Esophagus (tissue), 2 donors: ENCODE measurements around the gene DPT. TPM values are rescaled to one million over a fixed set of nuclear protein-coding genes. Genes with fewer than 3 reads are reported as not detected.

Experiments
- H3K27ac ChIP-seq, 2 donors: one replicate each; pipeline ENCODE4 v1.5.1; 2013; ENCODE audit warnings: low read depth in 2 of 2, mild to moderate bottlenecking in 2 of 2, inconsistent platforms in 1 of 2, low read length in 1 of 2, moderate library complexity in 1 of 2
- H3K27me3 ChIP-seq, 2 donors: one replicate each; pipeline ENCODE4 v1.6.1; 2013; ENCODE audit warnings: low read length in 2 of 2, control low read depth in 1 of 2, mild to moderate bottlenecking in 1 of 2; ENCODE audit not compliant: insufficient read depth in 2 of 2, control insufficient read depth in 1 of 2
- H3K36me3 ChIP-seq, 2 donors: one replicate each; pipeline ENCODE4 v1.6.1; 2013; ENCODE audit warnings: low read length in 1 of 2; ENCODE audit not compliant: control insufficient read depth in 2 of 2, insufficient read depth in 2 of 2
- H3K4me1 ChIP-seq, 2 donors: one replicate each; pipeline ENCODE4 v1.6.1; 2013; ENCODE audit warnings: low read length in 1 of 2; ENCODE audit not compliant: control insufficient read depth in 2 of 2, insufficient read depth in 2 of 2
- H3K4me3 ChIP-seq, 2 donors: one replicate each; pipeline ENCODE4 v1.5.1; 2013; ENCODE audit warnings: low read length in 2 of 2, mild to moderate bottlenecking in 2 of 2, low read depth in 1 of 2, moderate library complexity in 1 of 2
- H3K9me3 ChIP-seq, 2 donors: one replicate each; pipeline ENCODE4 v1.6.1; 2013; ENCODE audit warnings: mild to moderate bottlenecking in 2 of 2, low read depth in 1 of 2, low read length in 1 of 2, moderate library complexity in 1 of 2; ENCODE audit not compliant: control insufficient read depth in 2 of 2, insufficient read depth in 1 of 2
- WGBS, 2 donors: extraction: QIAGEN DNeasy Blood & Tissue Kit; methylation state at CpG; one replicate each; pipeline ENCODE4 v1.1.7; 2013; 5-methylcytosine and 5-hydroxymethylcytosine counted together
- polyA plus RNA-seq, 2 donors: library from polyadenylated mRNA; stranded (reverse); fragments of 200-250 nt; gene quantifications; one replicate each; pipeline ENCODE4 v1.2.3, GENCODE V29; 2013
- donor health status: healthy with polysubstance abuse.
- donor health status: Bipolar disorder and iron deficiency.

Gene DPT
- polyA plus RNA-seq, 2 donors: 4.8 TPM

GRCh38 chr1:168693197-168693871 lies 35.7 kb downstream of the DPT start:
- Histone ChIP-seq H3K9me3 (peaks cover 0 to 3% of the 10 kb centered on the region in 2 donors), H3K4me1 (peaks cover 0 to 3% of the 10 kb centered on the region in 2 donors), H3K36me3 (no peaks in the 10 kb centered on the region), H3K4me3 (no peak overlapping the region), H3K27me3 (no peaks in the 10 kb centered on the region), H3K27ac (no peak overlapping the region)
- 70 to 80% methylated on average over 8 of the region's 8 CpGs for WGBS, 2 donors

- peaks cover 0 to 3% of the 10 kb centered on the region in 2 donors for H3K9me3 ChIP-seq
- H3K4me3 ChIP-seq: no peak overlapping the region
- no peak overlapping the region for H3K27ac ChIP-seq
- peaks cover 0 to 3% of the 10 kb centered on the region in 2 donors for H3K4me1 ChIP-seq
- 93 to 95% methylated on average over 3 of the region's 3 CpGs for WGBS, 2 donors
- H3K36me3 ChIP-seq: no peaks in the 10 kb centered on the region
- no peaks in the 10 kb centered on the region for H3K27me3 ChIP-seq
Measured at GRCh38 chr1:168692472-168692871, 36.5 kb downstream of the DPT start.

DNA sequence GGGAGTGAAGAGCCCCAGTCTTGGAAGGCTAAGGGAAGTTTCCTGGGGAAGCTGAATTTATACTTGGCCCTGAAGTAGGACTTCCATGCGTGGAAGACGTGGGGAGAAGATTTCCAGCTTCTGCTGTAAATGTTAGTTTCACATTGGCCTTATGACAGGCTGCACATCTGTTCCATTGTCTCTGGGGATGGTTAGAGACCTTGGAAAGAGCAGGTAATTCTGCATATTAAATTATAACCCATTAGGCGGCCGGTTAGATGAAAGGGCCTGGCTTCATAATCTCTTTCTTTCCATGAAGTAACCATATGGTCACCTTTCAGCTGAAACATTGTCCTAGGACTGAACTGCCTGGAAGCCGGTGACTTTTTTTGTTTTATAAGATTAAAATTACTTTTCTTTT lies 37.5 kb downstream of the DPT start:
- Histone ChIP-seq H3K9me3 (peaks cover 0 to 3% of the 10 kb centered on the region in 2 donors), H3K4me3 (no peak overlapping the region), H3K36me3 (no peaks in the 10 kb centered on the region), H3K4me1 (peaks cover 0 to 3% of the 10 kb centered on the region in 2 donors), H3K27me3 (peaks cover 0 to 3% of the 10 kb centered on the region in 2 donors), H3K27ac (no peak overlapping the region)
- WGBS, 2 donors: 82 to 92% methylated on average over 5 of the region's 5 CpGs

- H3K9me3 ChIP-seq: no peaks in the 10 kb centered on the region
- peaks cover 0 to 3% of the 10 kb centered on the region in 2 donors for H3K27me3 ChIP-seq
- peaks cover 0 to 3% of the 10 kb centered on the region in 2 donors for H3K4me1 ChIP-seq
- no peak overlapping the region for H3K4me3 ChIP-seq
- H3K27ac ChIP-seq: no peak overlapping the region
- no peaks in the 10 kb centered on the region for H3K36me3 ChIP-seq
- 63 to 73% methylated on average over 8 of the region's 8 CpGs for WGBS, 2 donors
Measured at GRCh38 chr1:168689726-168690602, 39.0 kb downstream of the DPT start.

DNA sequence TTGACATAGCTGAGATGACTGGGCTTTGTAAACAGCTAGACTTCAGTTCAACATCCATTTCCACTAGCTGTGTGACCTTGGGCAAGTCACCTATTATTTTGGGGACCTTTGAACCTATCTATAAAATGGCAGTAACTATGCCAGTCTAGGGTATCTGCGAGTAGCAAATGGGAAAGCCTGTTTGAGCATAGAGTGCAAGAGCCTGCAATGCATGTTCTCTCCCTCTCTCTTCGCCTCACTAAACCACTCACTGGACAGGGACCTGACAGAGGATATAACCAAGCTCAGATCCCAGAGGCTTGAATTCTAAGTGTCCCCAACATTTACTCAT lies 39.7 kb downstream of the DPT start:
- Histone ChIP-seq H3K27ac (no peak overlapping the region), H3K4me1 (peaks cover 0 to 3% of the 10 kb centered on the region in 2 donors), H3K4me3 (no peak overlapping the region), H3K9me3 (no peaks in the 10 kb centered on the region), H3K27me3 (peaks cover 0 to 3% of the 10 kb centered on the region in 2 donors), H3K36me3 (no peaks in the 10 kb centered on the region)
- WGBS, 2 donors: 87 to 89% methylated on average over 2 of the region's 2 CpGs

GRCh38 chr1:168688644-168689326 lies 40.2 kb downstream of the DPT start:
- Histone ChIP-seq H3K27ac (no peak overlapping the region), H3K9me3 (no peaks in the 10 kb centered on the region), H3K27me3 (peaks cover 0 to 3% of the 10 kb centered on the region in 2 donors), H3K4me3 (no peak overlapping the region), H3K4me1 (peaks cover 0 to 3% of the 10 kb centered on the region in 2 donors), H3K36me3 (no peaks in the 10 kb centered on the region)
- WGBS, 2 donors: 53 to 58% methylated on average over 5 of the region's 5 CpGs

- Histone ChIP-seq H3K9me3 (no peaks in the 10 kb centered on the region), H3K27ac (no peak overlapping the region), H3K27me3 (peaks cover 0 to 3% of the 10 kb centered on the region in 2 donors), H3K36me3 (no peaks in the 10 kb centered on the region), H3K4me1 (peaks cover 0 to 6% of the 10 kb centered on the region in 2 donors), H3K4me3 (no peak overlapping the region)
- WGBS, 2 donors: 90 to 96% methylated on average over 4 of the region's 4 CpGs
Measured at GRCh38 chr1:168687816-168688215, 41.2 kb downstream of the DPT start.

DNA sequence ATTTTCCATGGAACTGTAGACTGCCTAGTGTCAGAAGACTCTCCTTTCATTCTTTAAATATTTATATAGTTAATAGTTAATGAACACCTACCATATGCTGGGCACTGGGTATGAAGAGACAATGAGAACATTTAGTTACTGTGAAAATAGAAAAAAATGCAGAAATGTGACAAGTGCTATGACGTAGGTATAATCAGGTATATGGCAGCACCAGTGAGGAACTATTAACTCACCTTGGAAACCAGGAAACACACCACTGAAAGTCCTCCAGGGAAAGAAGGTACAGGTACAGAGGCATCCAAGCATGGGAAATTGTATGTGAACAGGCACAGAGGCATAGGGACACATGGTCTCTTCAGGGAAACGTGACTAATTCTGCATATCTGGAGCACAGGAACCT lies 42.3 kb downstream of the DPT start:
- Histone ChIP-seq H3K27ac (no peak overlapping the region), H3K9me3 (no peaks in the 10 kb centered on the region), H3K27me3 (peaks cover 0 to 3% of the 10 kb centered on the region in 2 donors), H3K36me3 (no peaks in the 10 kb centered on the region), H3K4me1 (peaks cover 0 to 6% of the 10 kb centered on the region in 2 donors), H3K4me3 (no peak overlapping the region)
- 90 to 91% methylated on average over 2 of the region's 2 CpGs for WGBS, 2 donors

DNA sequence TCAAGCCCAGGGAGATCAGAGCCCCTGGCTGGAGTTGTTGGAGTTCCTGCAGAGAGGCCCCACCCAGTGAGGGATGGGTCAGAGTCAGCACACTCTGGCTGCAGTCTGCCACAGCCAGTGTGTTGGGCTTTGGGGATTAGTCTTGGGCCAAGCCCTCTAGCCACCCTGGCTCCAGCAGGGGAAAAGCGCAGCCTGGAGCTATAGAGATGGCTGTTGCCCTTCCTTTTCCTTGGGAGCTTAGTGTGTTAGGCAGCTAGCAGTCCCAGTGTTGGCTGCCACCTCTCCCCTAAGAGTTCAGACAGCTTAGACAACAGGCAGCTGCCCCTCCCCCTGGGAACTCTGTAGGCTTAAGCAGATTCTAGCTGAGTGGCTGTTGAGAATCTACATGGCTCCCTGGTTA lies 45.1 kb downstream of the DPT start:
- peaks cover 0 to 3% of the 10 kb centered on the region in 2 donors for H3K27me3 ChIP-seq
- no peak overlapping the region for H3K4me3 ChIP-seq
- 95 to 100% methylated on average over 1 of the region's 1 CpG for WGBS, 2 donors
- no peak overlapping the region for H3K27ac ChIP-seq
- H3K36me3 ChIP-seq: no peaks in the 10 kb centered on the region
- H3K4me1 ChIP-seq: peaks cover 0 to 2% of the 10 kb centered on the region in 2 donors
- H3K9me3 ChIP-seq: no peaks in the 10 kb centered on the region
